T follicular helper cell (primary cell): ENCODE measurements around the gene CAMK2D.

ENCODE experiments used
- DNase-seq: peaks from one replicate; pipeline ENCODE4 v3.0.0-alpha.2; 2020; ENCODE audit warnings: low read depth

CAMK2D gene

DNA sequence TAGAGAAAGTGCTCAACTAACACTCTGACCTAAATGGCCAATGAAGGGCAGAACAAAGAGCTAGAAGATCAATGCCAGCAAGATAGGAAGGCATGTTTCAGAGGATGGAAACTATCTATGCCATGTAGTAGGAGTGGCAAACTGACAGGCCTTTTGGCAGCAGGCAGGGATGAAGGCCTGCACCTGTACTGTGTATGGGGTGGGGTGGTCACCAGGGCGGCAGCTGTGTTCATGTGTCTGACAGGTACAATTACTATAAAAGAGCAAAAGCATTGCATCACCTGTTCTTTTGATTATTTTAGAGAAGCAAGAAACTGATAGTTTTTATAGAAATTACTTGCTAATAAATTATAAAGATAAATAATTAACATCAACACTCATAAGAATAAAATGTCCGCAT lies 239.1 kb downstream of the CAMK2D start:
- DNase-seq = no peak

DNA sequence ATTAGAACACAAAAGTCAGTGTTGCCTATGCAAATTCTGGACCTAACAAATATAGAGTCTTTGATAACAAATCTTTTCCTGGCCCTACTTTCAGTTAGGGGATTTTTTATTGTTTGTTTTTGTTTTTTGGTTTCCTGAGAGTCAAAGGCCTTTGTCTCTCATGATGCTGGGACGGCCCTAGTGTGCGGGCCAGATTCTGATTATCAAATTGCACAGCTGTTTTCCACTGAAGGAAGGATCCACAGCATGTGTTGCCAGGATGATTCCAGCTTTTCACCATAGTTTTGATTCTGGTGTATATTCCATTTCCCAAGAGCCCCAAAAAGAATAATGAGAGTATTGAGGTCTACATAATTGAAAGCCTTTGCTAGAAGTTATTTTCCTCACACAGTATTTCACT lies 248.2 kb downstream of the CAMK2D start:
- DNase-seq = no peak

DNA sequence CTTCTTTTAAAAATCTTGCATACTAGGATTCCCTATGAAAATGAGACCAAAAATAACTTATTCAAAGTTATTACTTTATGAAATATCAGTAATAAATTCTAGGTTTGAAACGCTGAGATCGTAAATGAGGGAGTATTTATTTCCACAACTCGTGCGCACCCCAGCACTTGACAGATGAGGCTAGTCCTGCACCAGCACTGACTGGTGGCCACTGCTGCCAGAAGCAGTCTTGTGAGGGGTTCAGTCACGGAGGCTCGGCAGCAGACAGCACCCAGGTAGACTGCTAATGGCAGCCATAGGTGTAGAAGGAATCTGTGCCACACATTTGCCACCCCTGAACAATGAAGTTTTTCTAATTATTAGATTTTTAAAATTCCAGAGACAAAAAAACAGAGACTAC lies 248.7 kb downstream of the CAMK2D start:
- no peak for DNase-seq

DNA sequence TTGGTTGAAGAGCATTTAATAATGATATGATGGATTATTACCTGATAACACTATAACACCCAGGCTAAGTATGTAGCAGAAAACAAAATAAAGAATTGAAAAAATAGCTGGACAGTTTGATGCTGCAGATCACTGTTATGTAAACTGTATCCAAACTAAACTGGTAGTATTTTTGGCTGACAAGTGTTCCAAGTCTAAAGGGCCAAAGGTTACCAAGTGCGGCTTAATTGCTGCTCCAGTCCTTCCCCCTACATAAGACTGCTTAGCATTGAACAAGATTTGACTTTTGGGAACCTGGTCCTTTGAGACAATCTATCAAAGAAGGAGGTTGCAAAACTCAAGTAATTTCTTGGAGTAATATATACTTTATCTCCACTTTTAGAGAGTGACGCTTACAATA lies 249.6 kb downstream of the CAMK2D start:
- DNase-seq = no peak

DNA sequence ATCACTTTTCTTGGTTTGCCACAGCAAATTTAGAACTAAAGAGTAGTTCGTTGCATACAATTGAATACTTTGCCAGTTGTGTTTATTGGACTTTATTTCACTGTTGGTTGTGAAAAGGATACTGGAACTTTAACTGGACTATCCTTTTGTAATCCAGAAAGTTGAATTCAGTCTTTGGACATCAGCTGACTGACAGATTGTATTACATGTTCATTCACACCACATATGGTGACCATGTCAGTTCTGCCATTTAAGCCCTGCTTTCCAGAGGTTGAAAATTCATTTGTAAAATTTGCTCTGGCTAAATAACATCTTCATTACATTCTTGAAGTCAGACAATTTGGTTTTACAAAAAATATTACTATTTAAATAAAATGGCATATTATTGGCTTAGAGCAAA lies 251.7 kb downstream of the CAMK2D start:
- DNase-seq = no peak

DNA sequence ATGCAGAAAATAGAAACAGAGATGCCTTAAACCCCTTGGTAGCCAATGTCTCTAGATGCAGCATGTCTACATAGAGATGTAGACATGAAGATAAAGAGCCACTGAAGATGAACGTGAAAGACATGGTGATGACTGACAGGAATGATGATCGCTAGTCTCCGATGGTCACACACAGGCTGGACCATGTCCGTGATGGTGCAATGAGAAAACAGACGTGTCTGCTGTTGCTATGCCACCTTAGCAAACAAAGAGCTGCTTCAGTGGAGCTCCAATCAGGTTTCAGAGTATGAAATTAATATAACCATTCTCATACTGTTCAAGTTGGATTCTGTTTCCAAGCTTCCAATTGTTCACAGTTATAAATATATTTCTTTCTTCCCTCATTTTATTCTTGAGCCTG lies 256.5 kb downstream of the CAMK2D start:
- no peak for DNase-seq

DNA sequence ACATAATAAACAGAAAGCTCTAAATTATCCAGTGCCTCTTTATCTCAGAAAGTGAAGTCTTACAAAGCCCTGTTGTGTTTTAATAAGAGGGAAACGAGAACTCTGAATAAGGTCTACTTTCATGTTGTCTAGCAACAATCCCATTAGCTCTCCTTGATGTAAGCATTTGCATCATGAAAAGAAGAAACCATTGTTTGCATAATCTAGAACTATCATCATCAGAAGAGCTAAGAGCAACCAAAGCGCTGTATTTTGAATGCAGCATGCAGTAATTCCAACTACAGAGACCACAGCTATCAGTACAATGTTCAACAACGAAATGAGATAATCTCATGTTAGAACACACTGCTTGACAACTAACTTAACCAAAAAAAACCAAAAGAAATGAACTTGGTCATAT lies 257.1 kb downstream of the CAMK2D start:
- DNase-seq = no peak

DNA sequence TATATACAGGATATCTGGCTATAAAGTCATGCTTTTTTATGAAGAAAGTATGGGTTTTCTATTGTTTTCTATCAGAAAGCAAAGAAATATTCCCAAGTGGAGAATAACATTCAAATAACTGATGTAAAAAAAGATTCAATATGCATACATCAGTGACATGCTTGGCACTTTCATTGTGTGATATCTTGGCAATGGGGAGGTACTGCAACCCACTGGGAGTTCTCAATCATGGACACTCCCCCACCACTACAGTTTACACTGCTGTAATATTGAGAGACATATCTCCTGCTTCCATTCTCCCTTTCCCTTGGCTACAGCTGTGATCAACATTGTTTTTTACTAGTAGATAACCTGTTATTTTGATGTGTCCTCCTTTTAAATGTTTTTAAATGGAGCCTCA lies 257.8 kb downstream of the CAMK2D start:
- no peak for DNase-seq

DNA sequence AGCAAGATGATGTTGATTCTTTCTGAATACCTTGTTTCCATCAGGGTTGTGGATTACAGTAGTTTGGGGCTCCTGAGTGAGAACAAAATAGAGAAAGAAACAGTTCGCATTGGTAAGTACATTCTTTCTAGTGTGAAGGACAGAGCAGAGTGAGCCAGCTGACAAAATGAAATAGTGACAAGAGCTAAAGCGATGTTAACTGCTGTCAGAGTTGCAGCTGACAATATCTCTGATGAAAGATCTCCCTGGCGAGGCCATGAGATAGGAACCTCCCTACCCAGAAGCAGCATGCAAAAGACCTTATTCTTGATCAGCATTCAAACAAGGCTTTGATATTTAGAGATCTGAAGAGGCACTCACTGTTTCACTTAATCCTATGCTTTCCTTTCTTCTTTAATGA lies 258.6 kb downstream of the CAMK2D start:
- DNase-seq = no peak

DNA sequence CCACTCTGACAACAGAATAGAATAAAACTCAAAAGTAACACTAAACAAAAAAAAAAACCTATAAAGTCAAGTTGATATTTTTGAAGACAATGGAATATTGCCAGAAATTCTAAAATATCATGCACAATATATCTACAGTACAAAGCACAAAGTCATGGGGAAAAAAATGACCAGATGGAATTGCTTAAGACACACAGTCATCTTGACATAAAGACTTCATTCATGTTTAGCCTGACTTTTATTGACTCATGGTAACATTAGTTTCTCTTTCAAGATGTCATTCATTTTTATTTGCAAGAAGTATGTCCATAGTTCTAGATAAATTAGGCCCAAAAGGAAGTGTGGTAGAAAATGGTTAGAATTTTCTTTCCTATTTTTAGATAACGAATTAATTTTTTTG lies 259.1 kb downstream of the CAMK2D start:
- DNase-seq = no peak

DNA sequence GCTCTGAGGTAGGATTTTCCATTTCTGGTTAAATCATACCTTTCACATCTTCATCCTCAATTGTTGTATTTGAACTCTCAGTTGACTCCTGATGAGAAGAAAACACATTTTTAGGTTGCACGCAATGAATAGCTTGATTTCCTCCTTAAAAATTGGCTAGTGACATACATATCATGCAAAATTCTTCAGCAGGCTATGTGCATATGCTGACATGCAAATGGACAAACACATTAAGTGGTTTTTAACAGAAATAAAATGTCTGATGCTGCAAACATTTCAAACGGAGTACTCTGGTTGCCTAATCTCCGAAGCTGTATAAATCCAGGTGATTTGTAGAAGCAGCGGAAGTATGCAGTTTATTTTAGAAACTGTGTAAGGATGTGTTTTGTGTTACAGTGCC lies 261.1 kb downstream of the CAMK2D start:
- DNase-seq = no peak

DNA sequence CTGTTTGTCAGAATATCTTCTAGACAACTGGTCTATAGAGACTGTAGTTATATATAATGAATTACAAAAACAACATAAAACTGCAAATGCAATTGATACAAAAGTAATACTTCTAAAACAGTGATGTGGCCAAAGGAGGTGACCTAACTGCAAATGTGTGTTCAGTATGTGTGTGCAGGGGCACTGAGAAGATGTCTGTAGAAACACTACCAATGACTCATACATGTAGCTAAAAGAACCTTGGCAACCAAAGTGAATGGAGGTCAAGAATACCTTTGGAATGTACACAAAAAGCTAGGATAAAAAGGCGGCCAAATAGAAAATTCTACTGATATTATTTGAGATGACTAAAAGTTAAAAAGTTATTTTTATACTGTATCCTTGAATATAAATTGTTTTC lies 261.8 kb downstream of the CAMK2D start:
- DNase-seq = no peak

DNA sequence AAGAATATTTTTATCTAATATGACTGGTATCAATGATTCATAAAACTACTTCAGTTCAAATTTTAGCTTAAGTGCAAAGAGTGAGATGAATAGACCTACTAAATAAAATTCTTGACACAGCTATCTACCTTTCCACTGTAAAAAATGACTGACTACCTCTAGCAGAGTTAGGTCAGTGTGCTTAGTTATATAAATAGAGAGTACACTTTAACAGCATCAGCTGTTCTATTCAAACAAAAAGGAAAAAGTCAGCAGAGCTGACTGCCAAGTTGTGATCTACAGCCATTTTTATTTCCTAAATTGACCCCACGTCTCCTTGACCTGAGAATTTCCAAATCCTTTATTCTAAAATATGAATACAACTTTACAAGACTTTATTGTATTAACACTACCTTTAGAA lies 262.4 kb downstream of the CAMK2D start:
- DNase-seq = no peak

DNA sequence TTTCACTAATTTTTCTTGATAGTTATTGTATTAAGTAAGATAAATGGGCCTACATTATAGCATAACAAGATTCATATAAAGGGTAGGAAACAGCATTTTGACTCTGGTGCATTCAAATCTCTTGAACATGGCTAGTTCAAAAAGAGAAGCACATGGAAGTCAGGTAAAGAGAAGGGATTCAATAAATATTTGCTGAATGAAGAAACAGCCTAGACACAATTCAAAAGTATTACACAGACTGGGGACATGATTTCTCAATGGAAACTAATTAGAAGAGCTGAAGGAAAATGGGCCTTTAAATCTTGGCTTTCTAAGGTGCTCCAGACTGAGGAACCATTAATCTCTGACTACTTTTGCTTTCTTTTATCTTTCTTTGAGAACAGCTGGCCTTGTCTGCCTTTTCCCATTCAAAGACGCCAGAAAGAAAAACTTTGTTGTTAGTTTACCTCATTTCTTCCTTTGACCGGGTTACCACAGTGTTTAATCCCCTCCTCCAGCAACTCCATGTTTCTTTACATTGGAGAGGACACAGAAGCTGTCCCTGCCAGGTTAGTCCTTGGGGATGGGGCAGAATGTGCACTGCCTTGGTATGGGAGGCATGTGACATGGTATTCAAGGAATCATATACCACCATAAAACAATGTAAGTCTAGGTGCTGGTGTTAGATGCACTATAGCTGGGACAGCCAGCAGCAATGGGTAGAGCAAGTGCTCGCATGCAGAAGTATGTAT lies 264.2 kb downstream of the CAMK2D start:
- no peak for DNase-seq

DNA sequence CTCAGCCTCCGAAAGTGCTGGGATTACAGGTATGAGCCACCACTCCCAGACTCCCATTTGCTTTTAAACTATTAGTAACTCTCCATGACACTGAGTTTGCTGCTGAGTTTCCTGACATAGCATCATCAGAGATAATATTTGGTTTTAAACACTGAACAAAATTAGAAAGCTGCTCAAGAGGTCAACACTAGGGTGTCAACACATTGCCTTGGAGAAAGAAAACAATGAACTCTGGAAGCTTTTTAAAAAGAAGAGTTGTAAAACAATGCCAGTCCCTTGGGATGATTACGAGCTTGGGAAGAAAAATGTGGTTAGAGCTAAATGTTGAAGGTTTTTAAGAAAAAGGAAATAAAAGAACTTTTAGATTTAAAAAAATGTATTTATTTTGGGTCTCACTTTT lies 264.8 kb downstream of the CAMK2D start:
- no peak for DNase-seq

DNA sequence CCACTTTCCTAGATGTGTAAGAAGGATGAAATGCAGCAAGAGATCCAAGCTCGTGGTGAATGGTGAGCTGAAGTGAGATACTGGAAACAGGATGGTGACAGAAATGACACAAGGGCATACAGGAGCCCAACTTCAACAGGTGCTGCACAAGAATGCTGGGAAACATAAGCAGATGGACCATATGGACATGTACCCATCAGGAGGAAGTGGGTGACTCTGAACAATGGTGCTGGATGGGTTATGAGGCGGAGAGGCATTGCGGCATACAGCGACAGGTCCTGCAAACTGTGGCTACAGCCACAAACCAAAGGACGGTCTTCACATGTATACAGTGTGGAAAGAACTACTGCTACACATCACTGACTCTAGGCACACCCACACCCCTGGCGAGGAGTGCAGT lies 265.7 kb downstream of the CAMK2D start:
- no peak for DNase-seq

DNA sequence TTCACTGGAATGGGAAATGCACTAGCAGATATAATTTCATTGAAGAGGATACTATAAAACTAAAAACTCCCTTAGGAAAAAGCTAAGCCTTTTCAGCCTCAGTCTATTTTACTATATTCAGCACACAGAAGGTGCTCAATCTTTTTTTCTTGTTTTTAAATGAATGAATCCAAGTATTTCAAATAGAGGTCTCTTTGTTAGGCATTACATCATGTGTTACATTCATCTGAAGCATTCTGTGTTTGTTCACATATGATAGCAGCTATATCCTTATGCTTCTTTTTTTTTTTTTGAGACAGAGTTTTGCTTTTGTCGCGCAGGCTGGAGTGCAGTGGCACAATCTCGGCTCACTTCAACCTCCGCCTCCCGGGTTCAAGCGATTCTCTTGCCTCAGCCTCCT lies 278.4 kb downstream of the CAMK2D start:
- no peak for DNase-seq

DNA sequence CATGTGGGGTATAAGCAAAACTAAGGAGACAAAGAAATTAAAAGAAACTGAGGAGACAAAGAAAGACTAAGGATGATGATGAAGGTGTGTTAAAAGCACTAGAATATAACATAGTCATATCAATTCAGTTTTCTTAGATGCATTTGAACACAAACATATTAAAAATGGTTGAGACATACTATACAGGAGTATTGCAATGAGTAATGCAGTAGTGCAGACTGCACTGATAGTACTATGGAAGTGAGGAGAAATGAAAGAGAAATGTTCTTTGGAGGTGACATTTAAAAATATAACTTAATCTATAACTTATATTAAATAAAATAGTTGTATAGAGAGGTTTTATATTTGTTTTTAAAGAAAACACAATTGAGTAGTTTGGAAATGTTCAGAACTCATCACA lies 279.2 kb downstream of the CAMK2D start:
- no peak for DNase-seq

DNA sequence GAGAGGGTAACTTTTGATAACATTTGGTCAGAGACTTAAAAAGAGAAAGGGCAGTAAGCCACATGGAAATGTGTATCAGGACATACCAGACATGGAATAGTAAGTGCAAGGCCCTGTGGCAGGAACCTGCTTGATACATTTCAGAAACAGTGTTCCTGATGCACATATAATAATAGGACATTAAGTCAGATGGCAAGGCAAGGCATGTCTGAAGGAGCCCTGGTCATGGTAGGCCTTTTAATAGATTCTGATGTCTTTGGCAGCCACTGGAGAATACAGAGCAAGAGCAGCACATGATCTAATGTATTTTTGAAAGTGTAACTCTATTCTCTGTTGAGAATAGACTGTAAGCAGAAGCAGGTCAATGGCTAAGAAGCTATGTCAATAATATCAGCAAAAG lies 279.7 kb downstream of the CAMK2D start:
- DNase-seq = no peak

DNA sequence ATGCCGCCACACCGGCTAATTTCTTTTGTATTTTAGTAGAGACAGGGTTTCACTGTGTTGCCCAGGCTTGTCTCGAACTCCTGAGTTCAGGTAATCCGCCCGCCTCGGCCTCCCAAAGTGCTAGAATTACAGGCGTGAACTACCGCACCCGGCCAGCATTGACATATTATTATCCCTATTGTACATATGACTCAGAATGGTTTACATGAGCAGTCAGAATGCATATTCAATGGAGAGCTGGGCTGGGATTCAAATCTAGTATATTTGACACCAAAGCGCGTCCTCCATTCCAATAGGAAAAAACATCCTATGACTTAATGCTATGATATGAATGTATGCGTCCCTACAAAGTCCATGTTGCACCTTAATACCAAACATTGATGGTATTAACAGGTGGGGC lies 281.4 kb downstream of the CAMK2D start:
- DNase-seq = no peak

DNA sequence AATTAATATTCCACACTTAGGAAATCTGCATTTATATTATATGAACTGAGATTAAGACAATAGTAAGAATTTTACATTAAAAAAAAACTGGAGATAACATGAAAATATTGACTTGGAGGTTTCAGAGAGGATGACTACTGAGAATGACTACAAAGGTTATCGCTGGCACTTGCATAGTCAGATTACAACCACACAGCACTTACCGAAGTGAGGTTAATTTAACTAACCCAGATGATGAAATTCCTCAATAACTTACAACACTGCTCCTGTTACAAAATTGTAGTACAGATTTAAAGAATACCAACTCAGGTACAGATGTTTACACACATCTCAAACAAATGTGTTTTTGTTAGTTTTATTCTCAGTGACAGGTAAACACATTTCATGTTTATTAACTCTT lies 283.5 kb downstream of the CAMK2D start:
- DNase-seq = no peak

DNA sequence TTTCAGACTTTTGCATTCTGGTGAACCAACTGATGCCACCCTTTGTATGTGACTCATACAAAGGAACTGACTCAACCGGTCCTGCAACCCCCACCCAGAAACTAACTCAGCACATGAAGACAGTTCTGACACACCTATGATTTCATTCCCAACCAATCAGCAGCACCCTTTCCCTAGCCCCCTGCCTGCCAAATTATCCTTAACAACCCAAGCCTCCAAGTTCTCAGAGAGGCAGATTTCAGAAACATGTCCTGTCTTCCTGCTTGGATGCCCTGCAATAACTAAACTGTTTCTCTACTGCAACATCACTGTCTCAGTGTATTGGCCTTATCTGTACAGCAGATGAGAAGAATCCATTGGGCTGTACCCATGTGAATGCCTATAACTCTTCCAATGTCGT lies 284.7 kb downstream of the CAMK2D start:
- no peak for DNase-seq

DNA sequence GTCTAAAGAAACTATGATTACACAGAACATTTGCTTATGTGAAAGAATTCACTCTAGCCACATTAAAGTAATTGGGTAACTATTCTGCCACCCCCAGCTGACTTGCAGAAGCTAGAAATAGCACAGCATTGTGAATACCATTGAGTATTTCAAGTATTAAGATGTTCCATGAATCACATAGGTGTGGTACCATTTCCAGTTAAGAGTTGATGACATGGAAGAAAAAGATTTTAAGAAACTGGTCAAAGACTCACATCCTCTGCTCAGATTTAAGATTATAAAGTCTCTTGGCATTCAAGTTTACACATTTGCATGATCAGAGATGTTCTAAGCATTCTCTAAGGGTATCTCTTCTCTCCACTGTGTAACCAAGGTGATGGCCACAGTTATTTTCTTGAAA lies 287.5 kb downstream of the CAMK2D start:
- DNase-seq = no peak

DNA sequence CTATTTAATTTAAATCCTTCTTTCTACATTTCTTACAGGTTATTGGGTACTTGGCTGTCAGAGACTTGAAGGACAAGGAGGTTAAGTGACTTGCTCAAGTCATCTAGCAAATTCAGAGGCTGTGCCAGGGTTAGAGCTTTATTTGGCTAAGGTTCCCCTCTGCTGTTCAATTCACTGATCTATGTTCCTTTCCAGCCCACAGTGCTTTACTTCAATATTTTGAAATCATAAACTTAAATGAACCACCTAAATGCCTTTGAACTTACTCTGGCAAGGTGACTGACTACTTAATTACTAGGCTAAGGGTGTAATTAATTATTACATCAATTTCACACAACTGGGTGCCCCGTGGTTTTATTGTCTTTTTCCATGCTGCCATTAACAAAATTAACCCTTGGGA lies 288.7 kb downstream of the CAMK2D start:
- no peak for DNase-seq
